Mesothelial cell of epicardium (in vitro differentiated cells): ENCODE results near the gene EZH2. TPM values are rescaled to one million over a fixed set of nuclear protein-coding genes. Genes with fewer than 3 reads are reported as not detected.

ENCODE experiments used
- DNase-seq, 2 experiments: peaks; one replicate each; pipeline ENCODE4 v3.0.0; 2021; ENCODE audit warnings: low spot score in 2 of 2; ENCODE audit not compliant: unreplicated experiment in 2 of 2
- H3K27ac Mint-ChIP-seq: 2 replicates; pipeline ENCODE4 v1.8.0; 2021; ENCODE audit warnings: mixed read lengths
- H3K27me3 Mint-ChIP-seq: 2 replicates; pipeline ENCODE4 v1.8.0; 2021; ENCODE audit warnings: low read depth, mixed read lengths
- H3K36me3 Mint-ChIP-seq: 2 replicates; pipeline ENCODE4 v1.8.0; 2021; ENCODE audit warnings: mixed read lengths
- H3K4me1 Mint-ChIP-seq: 2 replicates; pipeline ENCODE4 v1.8.0; 2021; ENCODE audit warnings: mixed read lengths
- H3K4me3 Mint-ChIP-seq: 2 replicates; pipeline ENCODE4 v1.8.0; 2021; ENCODE audit warnings: mild to moderate bottlenecking, moderate library complexity, mixed read lengths
- H3K9me3 Mint-ChIP-seq: 2 replicates; pipeline ENCODE4 v1.8.0; 2021; ENCODE audit warnings: mixed read lengths
- total RNA-seq: library from RNA; stranded (reverse); gene quantifications from 3 replicates; pipeline ENCODE4 v1.2.1, GENCODE V29; 2021
- TF ChIP-seq, protein P1 (sequence below): fragments of 200-600 bp; sonication (generic); IDR thresholded peaks from one replicate; pipeline ENCODE4 v1.5.0; 2021; ENCODE audit warnings: antibody characterized with exemption; ENCODE audit not compliant: unreplicated experiment

EZH2 gene
- total RNA-seq, 1 donor from 2014 or later, result 29.2 TPM

DNA sequence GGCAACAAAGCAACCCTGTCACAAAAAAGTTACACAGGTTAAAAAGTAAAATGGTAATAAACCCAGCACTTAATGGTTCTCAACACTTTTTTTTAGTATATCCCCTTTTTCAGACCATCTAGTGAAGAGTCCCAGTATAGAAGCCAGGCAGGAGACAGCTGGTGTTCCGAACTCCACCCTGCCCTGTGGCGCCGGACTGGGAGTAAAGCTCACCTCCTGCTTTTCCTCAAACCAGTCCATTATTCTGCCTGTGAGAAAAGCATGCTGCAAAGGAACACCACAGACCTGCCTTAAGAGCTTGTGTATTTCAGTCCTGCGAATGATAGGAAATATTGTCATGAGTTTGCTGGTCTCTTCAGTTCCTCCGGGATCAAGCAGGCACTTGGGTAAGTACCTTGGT is 81.0 kb downstream of the EZH2 start:
- no peak overlapping the region for H3K4me3 Mint-ChIP-seq
- H3K27ac Mint-ChIP-seq, result no peak overlapping the region
- no peaks in the 10 kb centered on the region for H3K27me3 Mint-ChIP-seq
- H3K4me1 Mint-ChIP-seq, result no peaks in the 10 kb centered on the region
- peaks cover 7% of the 10 kb centered on the region for H3K9me3 Mint-ChIP-seq
- H3K36me3 Mint-ChIP-seq, result peaks cover 54% of the 10 kb centered on the region
- TF ChIP-seq, protein P1, sequence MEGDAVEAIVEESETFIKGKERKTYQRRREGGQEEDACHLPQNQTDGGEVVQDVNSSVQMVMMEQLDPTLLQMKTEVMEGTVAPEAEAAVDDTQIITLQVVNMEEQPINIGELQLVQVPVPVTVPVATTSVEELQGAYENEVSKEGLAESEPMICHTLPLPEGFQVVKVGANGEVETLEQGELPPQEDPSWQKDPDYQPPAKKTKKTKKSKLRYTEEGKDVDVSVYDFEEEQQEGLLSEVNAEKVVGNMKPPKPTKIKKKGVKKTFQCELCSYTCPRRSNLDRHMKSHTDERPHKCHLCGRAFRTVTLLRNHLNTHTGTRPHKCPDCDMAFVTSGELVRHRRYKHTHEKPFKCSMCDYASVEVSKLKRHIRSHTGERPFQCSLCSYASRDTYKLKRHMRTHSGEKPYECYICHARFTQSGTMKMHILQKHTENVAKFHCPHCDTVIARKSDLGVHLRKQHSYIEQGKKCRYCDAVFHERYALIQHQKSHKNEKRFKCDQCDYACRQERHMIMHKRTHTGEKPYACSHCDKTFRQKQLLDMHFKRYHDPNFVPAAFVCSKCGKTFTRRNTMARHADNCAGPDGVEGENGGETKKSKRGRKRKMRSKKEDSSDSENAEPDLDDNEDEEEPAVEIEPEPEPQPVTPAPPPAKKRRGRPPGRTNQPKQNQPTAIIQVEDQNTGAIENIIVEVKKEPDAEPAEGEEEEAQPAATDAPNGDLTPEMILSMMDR, result no peak
- DNase-seq, result no peak

DNA sequence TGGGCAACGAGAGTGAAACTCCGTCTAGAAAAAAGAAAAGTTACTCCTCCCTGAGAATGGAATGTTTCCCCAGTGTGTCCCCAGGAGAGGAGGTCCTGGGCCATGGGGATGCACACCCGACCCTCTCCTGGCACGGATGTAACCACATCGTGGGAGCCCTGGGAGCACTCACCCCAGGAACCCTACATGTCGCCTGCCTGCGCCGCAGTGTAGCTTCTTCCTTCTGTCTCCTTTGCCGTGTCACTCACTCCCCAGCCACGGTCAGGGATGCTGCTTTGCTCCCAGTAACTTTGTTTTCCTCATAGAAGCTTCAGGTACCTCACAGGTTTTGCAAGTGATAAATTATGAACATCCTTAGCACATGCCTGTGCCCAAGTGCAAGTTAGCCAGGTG is 82.0 kb downstream of the EZH2 start:
- Mint-ChIP-seq H3K27ac (no peak overlapping the region), H3K9me3 (peaks cover 7% of the 10 kb centered on the region), H3K36me3 (peaks cover 61% of the 10 kb centered on the region), H3K4me1 (no peaks in the 10 kb centered on the region), H3K27me3 (no peaks in the 10 kb centered on the region), H3K4me3 (no peak overlapping the region)
- DNase-seq, result no peak
- TF ChIP-seq, protein P1, result no peak

DNA sequence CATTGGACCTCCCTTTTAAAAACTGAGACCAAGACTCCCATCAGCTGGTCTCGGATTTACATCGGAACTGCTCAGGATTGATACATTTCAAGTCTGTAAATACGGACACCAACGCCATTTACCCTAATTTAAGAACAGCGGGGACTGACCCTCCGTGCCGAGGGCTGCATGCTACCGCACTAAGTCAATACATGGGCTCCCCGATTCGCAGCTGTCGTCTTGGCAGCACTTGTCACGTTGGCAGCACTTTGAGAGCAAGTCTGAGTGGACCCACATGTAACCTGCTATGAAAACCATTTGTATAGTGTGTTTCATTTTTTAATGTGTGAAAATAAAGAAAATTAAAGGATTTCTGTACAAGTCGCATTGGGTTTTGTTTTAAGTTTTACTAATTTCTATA is 83.4 kb downstream of the EZH2 start:
- TF ChIP-seq, protein P1, result no peak
- Mint-ChIP-seq H3K27ac (no peak overlapping the region), H3K9me3 (peaks cover 7% of the 10 kb centered on the region), H3K4me3 (no peak overlapping the region), H3K27me3 (no peaks in the 10 kb centered on the region), H3K36me3 (peaks cover 61% of the 10 kb centered on the region), H3K4me1 (no peaks in the 10 kb centered on the region)
- DNase-seq, result no peak

DNA sequence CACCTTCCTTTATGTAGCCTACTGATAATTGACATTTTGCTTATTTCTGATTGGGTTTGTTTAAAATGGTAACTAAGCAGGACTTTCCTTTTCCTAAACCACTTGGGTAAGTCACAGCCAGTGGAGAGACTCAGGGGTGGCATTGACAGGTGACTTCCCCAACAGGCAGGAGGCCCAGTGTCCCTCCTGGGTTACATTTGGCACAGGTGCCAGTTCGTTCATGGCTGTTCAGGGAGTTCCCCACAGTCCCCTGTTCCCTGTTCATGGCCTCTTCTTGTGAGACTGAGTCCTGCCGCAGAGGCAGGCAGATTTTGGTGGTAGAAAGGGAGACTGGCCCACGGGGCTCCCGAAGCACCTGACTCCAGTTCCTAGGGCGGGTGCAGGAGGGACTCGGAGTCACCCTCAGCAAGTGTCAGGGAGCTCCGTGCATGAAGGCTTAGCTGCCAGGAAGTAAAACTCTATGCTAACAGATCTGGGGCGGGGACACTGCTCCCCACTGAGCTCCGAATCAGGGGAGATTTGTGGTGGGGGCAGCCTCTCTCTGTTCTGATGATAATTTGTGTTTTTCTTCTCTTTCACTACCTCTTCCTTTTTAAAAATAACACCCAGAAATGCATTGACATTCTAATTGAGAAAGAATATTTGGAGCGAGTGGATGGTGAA is 84.1 kb downstream of the EZH2 start:
- Mint-ChIP-seq H3K4me1 (no peaks in the 10 kb centered on the region), H3K27ac (no peak overlapping the region), H3K27me3 (no peaks in the 10 kb centered on the region), H3K36me3 (peaks cover 62% of the 10 kb centered on the region), H3K4me3 (no peak overlapping the region), H3K9me3 (peaks cover 7% of the 10 kb centered on the region)
- DNase-seq, result no peak
- TF ChIP-seq, protein P1, result no peak

DNA sequence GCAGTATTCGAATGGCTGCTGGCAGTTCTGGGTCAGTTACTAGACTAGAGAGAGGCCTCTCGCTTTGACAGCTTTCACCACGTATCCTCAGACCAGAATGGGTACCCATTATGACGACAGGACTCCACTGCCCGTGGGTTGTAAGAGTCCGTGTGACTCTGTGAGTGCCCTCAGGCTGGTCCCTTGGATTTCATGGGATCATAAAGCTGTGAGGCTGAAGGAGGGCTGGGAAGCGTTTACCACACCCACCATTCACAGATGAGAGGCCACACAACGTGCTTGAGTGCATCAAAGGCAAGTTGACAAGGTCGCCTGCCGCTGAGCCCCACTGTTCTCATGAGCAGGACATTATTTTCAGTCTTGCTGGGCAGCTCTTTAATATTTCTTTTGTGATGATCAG is 87.2 kb downstream of the EZH2 start:
- no peak for DNase-seq
- Mint-ChIP-seq H3K4me1 (no peaks in the 10 kb centered on the region), H3K9me3 (peaks cover 20% of the 10 kb centered on the region), H3K4me3 (no peak overlapping the region), H3K27ac (no peak overlapping the region), H3K27me3 (no peaks in the 10 kb centered on the region), H3K36me3 (peaks cover 78% of the 10 kb centered on the region)
- TF ChIP-seq, protein P1, result no peak

DNA sequence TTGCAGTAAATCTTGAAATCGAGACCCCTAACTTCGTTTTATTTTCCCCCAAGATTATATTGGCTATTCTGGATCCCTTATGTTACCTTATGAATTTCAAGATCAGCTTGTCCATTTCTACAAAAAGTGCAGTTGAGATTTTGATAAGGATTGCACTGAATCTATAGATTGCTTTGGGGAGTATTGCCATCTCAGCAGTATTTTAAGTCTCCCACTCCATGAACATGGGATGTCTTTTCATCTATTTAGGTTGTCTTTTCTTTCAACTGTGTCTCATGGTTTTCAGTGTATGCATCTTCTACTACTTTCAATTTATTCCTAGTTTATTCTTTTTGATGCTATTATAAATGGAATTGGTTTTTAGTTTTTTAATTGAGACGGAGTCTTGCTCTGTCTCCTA is 89.6 kb downstream of the EZH2 start:
- TF ChIP-seq, protein P1, result no peak
- H3K27me3 Mint-ChIP-seq, result no peaks in the 10 kb centered on the region
- H3K36me3 Mint-ChIP-seq, result peaks cover 74% of the 10 kb centered on the region
- no peak overlapping the region for H3K4me3 Mint-ChIP-seq
- DNase-seq, result no peak
- peaks cover 20% of the 10 kb centered on the region for H3K9me3 Mint-ChIP-seq
- H3K27ac Mint-ChIP-seq, result no peak overlapping the region
- no peaks in the 10 kb centered on the region for H3K4me1 Mint-ChIP-seq
